GM12878 (cell line): ENCODE data around the gene ABCA7. TPM values are rescaled to one million over a fixed set of nuclear protein-coding genes. Genes with fewer than 3 reads are reported as not detected.

Source experiments
- ATAC-seq: fragments of 200-7000 bp; cut with Tn5 transposase; 3 replicates; pipeline ENCODE4 v1.9.1; 2020; ENCODE audit warnings: mild to moderate bottlenecking, moderate library complexity
- BruUV-seq: library from RNA; stranded (reverse); fragments of 400-500 nt; replicated peaks from 2 replicates; lab custom pipeline; 2021; lab: Mats Ljungman, UMichigan
- CTCF ChIA-PET: fragments of 300-600 bp; sonication (Branson Sonifier 250); formaldehyde crosslinking; extraction: SDS; loops from one replicate; lab custom pipeline; 2021; ENCODE audit warnings: inconsistent platforms; lab: Yijun Ruan, JAX
- POLR2A ChIA-PET: fragments of 350-600 bp; formaldehyde crosslinking; extraction: SDS; loops from one replicate; lab custom pipeline; 2021; ENCODE audit warnings: inconsistent platforms; lab: Charles Lee
- RAD21 ChIA-PET: fragments of 300-600 bp; sonication (Branson Sonifier 250); formaldehyde crosslinking; loops from one replicate; lab custom pipeline; 2023; ENCODE audit warnings: antibody characterized with exemption; ENCODE audit not compliant: unreplicated experiment; lab: Charles Lee
- SMC1A ChIA-PET: fragments of 300-600 bp; sonication (Branson Sonifier 250); formaldehyde crosslinking; loops from one replicate; lab custom pipeline; 2023; ENCODE audit not compliant: unreplicated experiment, uncharacterized antibody; lab: Charles Lee
- DNase-seq: peaks from one replicate; pipeline ENCODE4 v3.0.0-alpha.2; 2011; ENCODE audit warnings: low read depth, low spot score
- FAIRE-seq: peaks from 3 replicates; lab custom pipeline; 2011; peaks lifted over from hg19 to GRCh38; lab: Jason Lieb, UNC
- H2AFZ ChIP-seq: 2 replicates; pipeline ENCODE4 v1.6.0; 2011; ENCODE audit warnings: low read depth, low read length, control low read depth; ENCODE audit not compliant: control insufficient read depth
- H3K27ac ChIP-seq: 2 replicates; pipeline ENCODE4 v1.5.1; 2011; ENCODE audit warnings: control low read depth; ENCODE audit not compliant: control insufficient read depth, insufficient read depth
- H3K27me3 ChIP-seq, 2 experiments: replicated peaks in 1 of 2; 2 replicates each; pipeline versions ENCODE4 v1.6.0 to v1.6.1; 2011; ENCODE audit warnings: low read length in 1 of 2; ENCODE audit not compliant: control insufficient read depth in 2 of 2, insufficient read depth in 2 of 2
- H3K36me3 ChIP-seq, 2 experiments: 2 replicates each; pipeline ENCODE4 v1.5.1; 2011; ENCODE audit warnings: low read length in 1 of 2; ENCODE audit not compliant: control insufficient read depth in 2 of 2, insufficient read depth in 2 of 2
- H3K4me1 ChIP-seq: 2 replicates; pipeline ENCODE4 v1.6.1; 2011; ENCODE audit warnings: mild to moderate bottlenecking, low read length, moderate library complexity, mixed read lengths; ENCODE audit not compliant: control insufficient read depth, insufficient read depth
- H3K4me2 ChIP-seq: 2 replicates; pipeline ENCODE4 v1.6.0; 2011; ENCODE audit warnings: control low read depth; ENCODE audit not compliant: control insufficient read depth, insufficient read depth
- H3K4me3 ChIP-seq: fragments of 200-600 bp; sonication (generic); 2 replicates; pipeline ENCODE4 v1.5.1; 2016
- H3K79me2 ChIP-seq: 2 replicates; pipeline ENCODE4 v1.6.0; 2011; ENCODE audit warnings: low read length; ENCODE audit not compliant: control insufficient read depth, insufficient read depth
- H3K9ac ChIP-seq: 2 replicates; pipeline ENCODE4 v1.8.0; 2011; ENCODE audit warnings: low read length, control low read depth, mixed read lengths; ENCODE audit not compliant: control insufficient read depth, insufficient read depth
- H3K9me3 ChIP-seq: replicated peaks from 3 replicates; pipeline ENCODE4 v1.5.1; 2011; ENCODE audit warnings: mild to moderate bottlenecking, low read length; ENCODE audit not compliant: control insufficient read depth, insufficient read depth
- H4K20me1 ChIP-seq: 2 replicates; pipeline ENCODE4 v1.6.0; 2011; ENCODE audit not compliant: control insufficient read depth, insufficient read depth
- BACH1 ChIP-seq: fragments of 450-650 bp; IDR thresholded peaks from 2 replicates; pipeline ENCODE4 v1.6.1; 2017; ENCODE audit warnings: mild to moderate bottlenecking, borderline replicate concordance
- BMI1 ChIP-seq: fragments of 450-650 bp; IDR thresholded peaks from 2 replicates; pipeline ENCODE4 v1.6.1; 2016; ENCODE audit warnings: mild to moderate bottlenecking, moderate library complexity, borderline replicate concordance
- DPF2 ChIP-seq: fragments of 450-650 bp; IDR thresholded peaks from 2 replicates; pipeline ENCODE4 v1.6.1; 2017; ENCODE audit warnings: mild to moderate bottlenecking
- KAT2A ChIP-seq: conservative IDR thresholded peaks from 2 replicates; pipeline ENCODE4 v1.6.1; 2011; ENCODE audit warnings: low read depth, low read length; ENCODE audit not compliant: control insufficient read depth
- LARP7 ChIP-seq: fragments of 450-650 bp; IDR thresholded peaks from 2 replicates; pipeline ENCODE4 v1.6.1; 2017; ENCODE audit warnings: mild to moderate bottlenecking
- MXI1 ChIP-seq: fragments of 150-350 bp; IDR thresholded peaks from 2 replicates; pipeline ENCODE4 v1.6.1; 2011; ENCODE audit warnings: low read depth, mild to moderate bottlenecking, inconsistent platforms, low read length, improper control_type of control experiment
- NR2C1 ChIP-seq: fragments of 450-650 bp; IDR thresholded peaks from 2 replicates; pipeline ENCODE4 v1.6.1; 2017; ENCODE audit warnings: antibody characterized with exemption, mild to moderate bottlenecking, moderate library complexity
- NR2F1 ChIP-seq: fragments of 450-650 bp; conservative IDR thresholded peaks from 2 replicates; pipeline ENCODE4 v1.6.1; 2017; ENCODE audit warnings: mild to moderate bottlenecking
- NRF1 ChIP-seq: conservative IDR thresholded peaks from 2 replicates; pipeline ENCODE4 v1.6.1; 2011; ENCODE audit warnings: mild to moderate bottlenecking, low read depth, low read length, improper control_type of control experiment
- SP1 ChIP-seq: IDR thresholded peaks from one replicate; pipeline ENCODE4 v1.6.1; 2011; ENCODE audit warnings: low read depth, low read length
- STAT1 ChIP-seq: fragments of 450-650 bp; conservative IDR thresholded peaks from 2 replicates; pipeline ENCODE4 v1.6.1; 2014; ENCODE audit warnings: antibody characterized with exemption, mild to moderate bottlenecking
- STAT3 ChIP-seq: IDR thresholded peaks from 2 replicates; pipeline ENCODE4 v1.6.1; 2011; ENCODE audit warnings: low read depth, low read length, improper control_type of control experiment
- SUZ12 ChIP-seq: fragments of 200-600 bp; sonication (generic); IDR thresholded peaks from one replicate; pipeline ENCODE4 v1.6.1; 2018; ENCODE audit warnings: antibody characterized with exemption, mild to moderate bottlenecking; ENCODE audit not compliant: unreplicated experiment
- ZNF274 ChIP-seq: IDR thresholded peaks from one replicate; pipeline ENCODE4 v1.8.0; 2011; ENCODE audit not compliant: insufficient read length, insufficient read depth
- ZZZ3 ChIP-seq: IDR thresholded peaks from 2 replicates; pipeline ENCODE4 v1.6.1; 2011; ENCODE audit warnings: low read depth; ENCODE audit not compliant: control insufficient read depth, insufficient read length
- WGBS: methylation state at CpG from one replicate; pipeline ENCODE4 v1.1.6; 2016; ENCODE audit warnings: low lambda C conversion rate; ENCODE audit not compliant: insufficient replicate concordance, insufficient coverage; ENCODE audit errors: missing lambda C conversion rate; 5-methylcytosine and 5-hydroxymethylcytosine counted together
- in situ Hi-C: fragments of 300-500 bp; cut with MboI; formaldehyde crosslinking; loops from 9 replicates; pipeline ENCODE4 v1.14.3; 2018; ENCODE audit warnings: mixed read lengths
- intact Hi-C: fragments of 100-400 bp; cut with micrococcal nuclease; formaldehyde crosslinking; loops from one replicate; pipeline ENCODE4 v1.14.2; 2022; ENCODE audit not compliant: unreplicated experiment
- polyA plus RNA-seq, 11 experiments: library from polyadenylated mRNA; depleted of rRNA in 4 of 11; unstranded in 6 of 11; stranded (reverse) in 5 of 11; fragments of >200 nt; fragmentation: Nextera tagmentation in 4 of 11; fragmentation: Illumina TruSeq in 1 of 11; extraction: Ambion mirVana in 4 of 11; extraction: Trizol in 1 of 11; gene quantifications; 1 replicate in 1 of 11; 2 replicates in 10 of 11; pipeline versions ENCODE4 v1.2.1 to v1.2.3, GENCODE V29; 2011 to 2016; ENCODE audit warnings: inconsistent platforms in 2 of 11, missing spikeins in 2 of 11, low read depth in 1 of 11
- total RNA-seq, 4 experiments: library from RNA; depleted of rRNA in 3 of 4; stranded (reverse); fragments of >200 nt in 3 of 4; fragmentation: Illumina TruSeq in 1 of 4; extraction: Trizol in 1 of 4; gene quantifications; 2 replicates each; pipeline versions ENCODE4 v1.2.1 to v1.2.3, GENCODE V29; 2013 to 2021
- TF ChIP-seq, protein P1 (sequence below): fragments of 450-650 bp; formaldehyde crosslinking; IDR thresholded peaks from 2 replicates; pipeline ENCODE4 v1.4.0; 2022; ENCODE audit warnings: mild to moderate bottlenecking, moderate library complexity
- TF ChIP-seq, protein P2 (sequence below): IDR thresholded peaks from 2 replicates; pipeline ENCODE4 v1.6.1; 2011; ENCODE audit warnings: low read depth, mild to moderate bottlenecking, low read length, moderate library complexity, borderline replicate concordance; ENCODE audit errors: extremely low read depth
- TF ChIP-seq, protein P3 (sequence below): IDR thresholded peaks from 2 replicates; pipeline ENCODE4 v1.6.1; 2012; ENCODE audit warnings: mild to moderate bottlenecking, low read depth, low read length

The ABCA7 gene
- total and polyA plus RNA-seq, 10 of the 15 experiments (the other 5 are each of a cell fraction or from before 2014, with no cell fraction given): 1.0 to 49.5 (median 14.8) TPM

- H4K20me1 ChIP-seq: no peaks in the 10 kb centered on the region
- TF ChIP-seq STAT1: no peak
- TF ChIP-seq DPF2: peak; percentile 96
- no peak for TF ChIP-seq STAT3
- peak; percentile 74 for TF ChIP-seq NR2F1
- peak; percentile 89 for TF ChIP-seq BACH1
- TF ChIP-seq, protein P1, sequence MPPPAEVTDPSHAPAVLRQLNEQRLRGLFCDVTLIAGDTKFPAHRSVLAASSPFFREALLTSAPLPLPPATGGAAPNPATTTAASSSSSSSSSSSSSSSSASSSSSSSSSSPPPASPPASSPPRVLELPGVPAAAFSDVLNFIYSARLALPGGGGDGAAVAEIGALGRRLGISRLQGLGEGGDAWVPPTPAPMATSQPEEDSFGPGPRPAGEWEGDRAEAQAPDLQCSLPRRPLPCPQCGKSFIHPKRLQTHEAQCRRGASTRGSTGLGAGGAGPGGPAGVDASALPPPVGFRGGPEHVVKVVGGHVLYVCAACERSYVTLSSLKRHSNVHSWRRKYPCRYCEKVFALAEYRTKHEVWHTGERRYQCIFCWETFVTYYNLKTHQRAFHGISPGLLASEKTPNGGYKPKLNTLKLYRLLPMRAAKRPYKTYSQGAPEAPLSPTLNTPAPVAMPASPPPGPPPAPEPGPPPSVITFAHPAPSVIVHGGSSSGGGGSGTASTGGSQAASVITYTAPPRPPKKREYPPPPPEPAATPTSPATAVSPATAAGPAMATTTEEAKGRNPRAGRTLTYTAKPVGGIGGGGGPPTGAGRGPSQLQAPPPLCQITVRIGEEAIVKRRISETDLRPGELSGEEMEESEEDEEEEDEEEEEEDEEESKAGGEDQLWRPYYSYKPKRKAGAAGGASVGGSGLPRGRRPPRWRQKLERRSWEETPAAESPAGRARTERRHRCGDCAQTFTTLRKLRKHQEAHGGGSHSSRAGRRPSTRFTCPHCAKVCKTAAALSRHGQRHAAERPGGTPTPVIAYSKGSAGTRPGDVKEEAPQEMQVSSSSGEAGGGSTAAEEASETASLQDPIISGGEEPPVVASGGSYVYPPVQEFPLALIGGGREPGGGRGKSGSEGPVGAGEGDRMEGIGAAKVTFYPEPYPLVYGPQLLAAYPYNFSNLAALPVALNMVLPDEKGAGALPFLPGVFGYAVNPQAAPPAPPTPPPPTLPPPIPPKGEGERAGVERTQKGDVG (CRISPR knock-in tag): no peak
- TF ChIP-seq ZZZ3: no peak
- no peak for TF ChIP-seq SUZ12
- no peak for TF ChIP-seq BMI1
- TF ChIP-seq NR2C1: no peak
- TF ChIP-seq, protein P2, sequence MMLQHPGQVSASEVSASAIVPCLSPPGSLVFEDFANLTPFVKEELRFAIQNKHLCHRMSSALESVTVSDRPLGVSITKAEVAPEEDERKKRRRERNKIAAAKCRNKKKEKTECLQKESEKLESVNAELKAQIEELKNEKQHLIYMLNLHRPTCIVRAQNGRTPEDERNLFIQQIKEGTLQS: no peak
- TF ChIP-seq, protein P3, sequence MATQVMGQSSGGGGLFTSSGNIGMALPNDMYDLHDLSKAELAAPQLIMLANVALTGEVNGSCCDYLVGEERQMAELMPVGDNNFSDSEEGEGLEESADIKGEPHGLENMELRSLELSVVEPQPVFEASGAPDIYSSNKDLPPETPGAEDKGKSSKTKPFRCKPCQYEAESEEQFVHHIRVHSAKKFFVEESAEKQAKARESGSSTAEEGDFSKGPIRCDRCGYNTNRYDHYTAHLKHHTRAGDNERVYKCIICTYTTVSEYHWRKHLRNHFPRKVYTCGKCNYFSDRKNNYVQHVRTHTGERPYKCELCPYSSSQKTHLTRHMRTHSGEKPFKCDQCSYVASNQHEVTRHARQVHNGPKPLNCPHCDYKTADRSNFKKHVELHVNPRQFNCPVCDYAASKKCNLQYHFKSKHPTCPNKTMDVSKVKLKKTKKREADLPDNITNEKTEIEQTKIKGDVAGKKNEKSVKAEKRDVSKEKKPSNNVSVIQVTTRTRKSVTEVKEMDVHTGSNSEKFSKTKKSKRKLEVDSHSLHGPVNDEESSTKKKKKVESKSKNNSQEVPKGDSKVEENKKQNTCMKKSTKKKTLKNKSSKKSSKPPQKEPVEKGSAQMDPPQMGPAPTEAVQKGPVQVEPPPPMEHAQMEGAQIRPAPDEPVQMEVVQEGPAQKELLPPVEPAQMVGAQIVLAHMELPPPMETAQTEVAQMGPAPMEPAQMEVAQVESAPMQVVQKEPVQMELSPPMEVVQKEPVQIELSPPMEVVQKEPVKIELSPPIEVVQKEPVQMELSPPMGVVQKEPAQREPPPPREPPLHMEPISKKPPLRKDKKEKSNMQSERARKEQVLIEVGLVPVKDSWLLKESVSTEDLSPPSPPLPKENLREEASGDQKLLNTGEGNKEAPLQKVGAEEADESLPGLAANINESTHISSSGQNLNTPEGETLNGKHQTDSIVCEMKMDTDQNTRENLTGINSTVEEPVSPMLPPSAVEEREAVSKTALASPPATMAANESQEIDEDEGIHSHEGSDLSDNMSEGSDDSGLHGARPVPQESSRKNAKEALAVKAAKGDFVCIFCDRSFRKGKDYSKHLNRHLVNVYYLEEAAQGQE: no peak
- no peak for TF ChIP-seq KAT2A
- peak; percentile 60; the same call in 1 of the 2 replicates for TF ChIP-seq LARP7
- no peak for TF ChIP-seq NRF1
- peak; percentile 86 for TF ChIP-seq MXI1
- no peak for TF ChIP-seq ZNF274
- peak; percentile 49 for TF ChIP-seq SP1
Measured at GRCh38 chr19:1076951-1077350, 37.0 kb downstream of the ABCA7 start.

More at GRCh38 chr19:1076951-1077350, 37.0 kb downstream of the ABCA7 start:
- Histone ChIP-seq H3K79me2 (peaks cover 18% of the 10 kb centered on the region), H3K9me3 (no peaks in the 10 kb centered on the region; the same call in 2 of the 3 replicates), H3K27ac (peak overlapping the region; percentile 64), H3K27me3 (no peaks in the 10 kb centered on the region), H3K4me3 (peak overlapping the region; percentile 54; the same call in 1 of the 2 replicates), H3K4me2 (peak overlapping the region; percentile 74), H3K9ac (peak overlapping the region; percentile 48; the same call in 1 of the 2 replicates), H3K36me3 (peaks cover 25 to 47% of the 10 kb centered on the region in 2 experiments), H2AFZ (no peak overlapping the region), H3K4me1 (peaks cover 35% of the 10 kb centered on the region)
- peak; percentile 85 for DNase-seq
- ChIA-PET SMC1A (interaction anchor here (1.2 to 3.4 kb wide), 3 partner anchors 9 to 12 kb away, joined by 3 to 14 read pairs (median 11); partner anchors contain the start of gene ARHGAP45), RAD21 (interaction anchor here (0.8 to 3.1 kb wide), 7 partner anchors 9 to 93 kb away, joined by 3 to 18 read pairs (median 5); partner anchors contain the start of genes ARHGAP45, CNN2 and WDR18), POLR2A (interaction anchor here (0.6 to 3.8 kb wide), 17 partner anchors 10 to 1013 kb away, joined by 3 to 25 read pairs (median 6); partner anchors contain the start of genes ABCA7, ARHGAP45, ATP5F1D and CNN2), CTCF (interaction anchor here (0.6 to 2.6 kb wide), 6 partner anchors 10 to 26 kb away, joined by 3 to 11 read pairs (median 4); partner anchors contain the start of genes ARHGAP45 and GPX4)
- peak; percentile 96 for FAIRE-seq
- intact Hi-C loops: loop anchor here (2.0 kb wide), 1 partner anchor 26 kb away; the partner anchor contains the start of gene GPX4
- no TSS peak for BruUV-seq
- ATAC-seq: peak; percentile 94
- in situ Hi-C loops: no loop called here
- under 1% methylated on average over 16 of the region's 16 CpGs for WGBS
